LNCAP (cell line): ENCODE measurements around the gene DEFB131B.
"Not testable (repeated sequence)": the region's sequence is repeated elsewhere in the genome, so short reads cannot be mapped to it uniquely, and the experiment has no call there.

Source experiments
- TF ChIP-seq, protein P1 (sequence below): fragments of 450-650 bp; IDR thresholded peaks from 2 replicates; pipeline ENCODE4 v1.5.1; 2017; ENCODE audit warnings: mild to moderate bottlenecking

Gene DEFB131B

DNA sequence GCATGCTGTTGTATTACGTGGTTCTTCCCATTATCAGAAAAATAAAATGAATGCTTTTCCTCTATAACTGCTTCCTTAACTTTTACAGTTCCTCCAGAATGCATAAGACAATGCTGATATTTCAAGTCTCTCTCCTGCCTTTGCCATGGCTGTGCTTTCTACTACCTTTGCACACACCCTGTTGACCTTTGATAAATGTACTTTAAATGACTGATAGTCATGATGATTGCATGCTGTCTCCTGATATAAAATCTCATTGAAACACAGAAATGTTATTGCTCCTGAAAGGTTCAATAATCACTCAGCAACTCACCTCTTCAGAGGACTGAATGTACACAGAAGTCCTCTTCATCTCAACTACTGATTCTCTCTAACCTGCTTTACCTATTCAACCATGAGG, at the start of gene DEFB131B:
DEFB131B (plus strand) TSS at position 395 of the 400 bp plus-strand sequence; CDS start at position 395, 0 bp downstream.
- TF ChIP-seq, protein P1, sequence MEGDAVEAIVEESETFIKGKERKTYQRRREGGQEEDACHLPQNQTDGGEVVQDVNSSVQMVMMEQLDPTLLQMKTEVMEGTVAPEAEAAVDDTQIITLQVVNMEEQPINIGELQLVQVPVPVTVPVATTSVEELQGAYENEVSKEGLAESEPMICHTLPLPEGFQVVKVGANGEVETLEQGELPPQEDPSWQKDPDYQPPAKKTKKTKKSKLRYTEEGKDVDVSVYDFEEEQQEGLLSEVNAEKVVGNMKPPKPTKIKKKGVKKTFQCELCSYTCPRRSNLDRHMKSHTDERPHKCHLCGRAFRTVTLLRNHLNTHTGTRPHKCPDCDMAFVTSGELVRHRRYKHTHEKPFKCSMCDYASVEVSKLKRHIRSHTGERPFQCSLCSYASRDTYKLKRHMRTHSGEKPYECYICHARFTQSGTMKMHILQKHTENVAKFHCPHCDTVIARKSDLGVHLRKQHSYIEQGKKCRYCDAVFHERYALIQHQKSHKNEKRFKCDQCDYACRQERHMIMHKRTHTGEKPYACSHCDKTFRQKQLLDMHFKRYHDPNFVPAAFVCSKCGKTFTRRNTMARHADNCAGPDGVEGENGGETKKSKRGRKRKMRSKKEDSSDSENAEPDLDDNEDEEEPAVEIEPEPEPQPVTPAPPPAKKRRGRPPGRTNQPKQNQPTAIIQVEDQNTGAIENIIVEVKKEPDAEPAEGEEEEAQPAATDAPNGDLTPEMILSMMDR, result not testable (repeated sequence)

GRCh38 chr11:71832811-71833210, 45.4 kb upstream of the DEFB131B start, which contains the start of gene DEFB108B:
DEFB108B (plus strand) TSS chr11:71833200; CDS start chr11:71833200, 0 bp downstream.
- TF ChIP-seq, protein P1, result not testable (repeated sequence)

- TF ChIP-seq, protein P1, result no peak
Measured at GRCh38 chr11:71843858-71844257, 34.4 kb upstream of the DEFB131B start.

DNA sequence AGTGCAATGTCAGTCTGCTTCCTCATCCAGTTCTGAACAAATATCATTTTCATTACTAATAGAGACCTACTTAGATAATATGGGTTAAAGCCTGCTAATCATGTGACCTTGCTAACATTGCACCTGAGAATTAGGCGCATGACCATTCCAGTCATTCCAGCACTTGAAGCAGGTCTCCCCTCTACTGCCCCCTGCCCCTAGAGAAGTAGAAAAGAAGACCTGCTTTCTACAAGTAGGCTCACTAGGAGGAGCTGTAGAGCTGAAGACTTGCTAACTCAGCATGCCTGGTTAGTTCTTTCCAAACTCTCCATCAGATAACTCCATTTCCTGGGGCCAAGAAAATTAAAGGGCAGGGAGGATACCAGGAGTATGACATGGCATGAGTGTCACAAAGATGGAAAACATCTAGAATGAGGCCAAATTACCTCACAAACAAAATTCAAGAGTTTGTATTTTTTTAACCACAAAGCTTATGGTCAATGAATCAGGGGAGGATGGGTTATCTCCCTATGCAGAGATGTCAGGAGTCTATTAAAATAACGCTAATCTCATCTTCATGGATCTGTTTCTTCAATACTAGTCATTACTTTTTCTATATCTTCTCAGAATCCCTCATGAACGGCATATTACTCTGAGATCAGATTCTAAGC, 14.2 kb upstream of the DEFB131B start:
- TF ChIP-seq, protein P1, result peak; percentile 85

- TF ChIP-seq, protein P1, result no peak
Measured at GRCh38 chr11:71895961-71896360, 17.7 kb downstream of the DEFB131B start.

DNA sequence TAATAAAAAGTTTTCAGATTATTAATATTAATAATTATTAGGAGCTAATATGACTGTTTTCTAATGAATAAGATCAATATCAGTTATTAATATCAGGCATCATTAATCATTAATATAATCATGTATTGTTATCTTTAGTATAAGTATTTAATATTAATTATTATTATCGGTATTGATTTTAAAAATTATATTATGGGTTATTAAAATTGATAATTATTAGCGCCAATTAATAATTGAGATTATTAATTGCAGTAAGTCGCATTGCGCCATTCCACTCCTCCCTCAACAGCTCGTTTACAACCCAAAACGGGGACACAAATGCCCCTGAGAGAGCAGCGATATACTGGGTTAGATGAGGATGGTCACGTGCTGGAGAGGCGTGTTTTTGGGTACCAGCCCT, 30.0 kb downstream of the DEFB131B start:
- TF ChIP-seq, protein P1, result no peak

DNA sequence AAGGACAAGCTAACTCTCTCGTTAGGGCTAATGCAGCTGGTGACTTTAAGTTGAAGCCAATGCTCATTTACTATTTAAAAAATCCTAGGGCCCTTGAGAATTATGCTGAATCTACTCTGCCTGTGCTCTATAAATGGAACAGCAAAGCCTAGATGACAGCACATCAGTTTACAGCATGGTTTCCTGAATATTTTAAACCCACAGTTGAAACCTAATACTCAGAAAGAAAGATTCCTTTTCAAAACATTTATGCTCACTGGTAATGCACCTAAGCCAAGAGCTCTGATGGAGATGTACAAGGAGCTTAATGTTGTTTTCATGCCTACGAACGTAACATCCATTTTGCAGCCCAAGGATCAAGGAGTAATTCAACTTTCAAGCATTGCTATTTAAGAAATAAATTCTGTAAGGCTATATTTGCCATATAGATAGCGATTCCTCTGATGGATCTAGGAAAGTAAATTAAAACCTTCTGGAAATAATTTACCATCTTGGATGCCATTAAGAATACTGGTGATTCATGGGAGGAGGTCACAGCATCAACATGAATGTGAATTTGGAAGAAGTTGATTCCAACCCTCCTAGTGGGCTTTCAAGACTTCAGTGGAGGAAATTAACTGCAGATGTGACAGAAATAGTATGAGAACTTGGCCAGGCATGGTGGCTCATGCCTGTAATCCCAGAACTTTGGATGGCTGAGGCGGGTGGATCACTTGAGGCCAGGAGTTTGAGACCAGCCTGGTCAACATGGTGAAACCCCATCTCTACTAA, 35.7 kb downstream of the DEFB131B start:
- TF ChIP-seq, protein P1, result no peak
